ENCODE results near the gene PTPRM. TPM values are rescaled to one million over a fixed set of nuclear protein-coding genes. Genes with fewer than 3 reads are reported as not detected.

Gene PTPRM
- total RNA-seq, 1 experiment from 2014 or later = 100.0 TPM

DNA sequence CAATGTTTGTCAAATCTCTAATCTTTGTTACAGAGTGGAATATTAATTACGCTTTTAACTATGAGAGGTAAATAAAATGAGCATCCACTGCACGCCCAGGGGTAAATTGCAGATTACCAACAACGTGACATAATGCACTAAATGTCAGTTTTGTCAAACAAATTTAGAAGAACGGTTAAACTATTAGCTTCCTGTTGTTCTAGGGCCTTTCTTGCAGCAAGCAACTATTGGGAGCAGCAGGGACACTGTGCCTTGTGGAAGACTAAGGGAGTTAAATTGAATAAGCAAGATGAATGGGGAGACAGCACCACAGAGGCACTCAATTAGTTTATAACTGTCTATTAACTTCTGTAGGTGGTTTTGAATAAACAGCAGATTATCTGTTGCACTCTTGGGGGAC lies 651.1 kb downstream of the PTPRM start:
- H3K4me1 Mint-ChIP-seq (ENCODE audit: low read depth, unreplicated experiment) = no peaks in the 10 kb centered on the region
- TF ChIP-seq, protein P1, sequence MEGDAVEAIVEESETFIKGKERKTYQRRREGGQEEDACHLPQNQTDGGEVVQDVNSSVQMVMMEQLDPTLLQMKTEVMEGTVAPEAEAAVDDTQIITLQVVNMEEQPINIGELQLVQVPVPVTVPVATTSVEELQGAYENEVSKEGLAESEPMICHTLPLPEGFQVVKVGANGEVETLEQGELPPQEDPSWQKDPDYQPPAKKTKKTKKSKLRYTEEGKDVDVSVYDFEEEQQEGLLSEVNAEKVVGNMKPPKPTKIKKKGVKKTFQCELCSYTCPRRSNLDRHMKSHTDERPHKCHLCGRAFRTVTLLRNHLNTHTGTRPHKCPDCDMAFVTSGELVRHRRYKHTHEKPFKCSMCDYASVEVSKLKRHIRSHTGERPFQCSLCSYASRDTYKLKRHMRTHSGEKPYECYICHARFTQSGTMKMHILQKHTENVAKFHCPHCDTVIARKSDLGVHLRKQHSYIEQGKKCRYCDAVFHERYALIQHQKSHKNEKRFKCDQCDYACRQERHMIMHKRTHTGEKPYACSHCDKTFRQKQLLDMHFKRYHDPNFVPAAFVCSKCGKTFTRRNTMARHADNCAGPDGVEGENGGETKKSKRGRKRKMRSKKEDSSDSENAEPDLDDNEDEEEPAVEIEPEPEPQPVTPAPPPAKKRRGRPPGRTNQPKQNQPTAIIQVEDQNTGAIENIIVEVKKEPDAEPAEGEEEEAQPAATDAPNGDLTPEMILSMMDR (IDR thresholded peaks at IDR 0.05; ENCODE audit: insufficient read depth in 1 of 2, low read depth in 1 of 2, low read length in 1 of 2, severe bottlenecking in 1 of 2, unreplicated experiment in 1 of 2) = no peak
- BruUV-seq (replicated peaks) = no TSS peak

DNA sequence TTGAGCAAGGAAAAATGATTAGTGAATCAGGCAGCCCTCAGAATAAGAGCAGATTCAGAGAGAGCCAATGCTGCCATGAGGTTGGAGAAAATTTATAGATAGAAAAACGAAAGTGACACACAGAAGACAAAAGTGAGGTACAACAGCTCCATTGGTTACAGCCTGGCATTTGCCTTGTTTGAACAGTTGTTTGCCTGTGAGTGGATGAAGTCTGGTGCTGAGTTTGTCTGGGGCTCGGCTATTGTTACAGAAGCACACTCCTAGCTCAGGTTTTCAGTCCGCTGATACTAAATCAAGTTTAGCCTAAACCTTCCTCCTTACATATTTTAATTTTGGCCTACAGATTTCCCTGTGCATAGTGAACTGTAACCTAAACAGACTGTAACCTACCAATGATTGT lies 654.3 kb downstream of the PTPRM start:
- no peaks in the 10 kb centered on the region for H3K4me1 ChIP-seq
- no peak overlapping the region for H3K4me3 ChIP-seq (ENCODE audit: low read depth, low read length)
- no peak for DNase-seq
- no TSS peak for BruUV-seq (replicated peaks)
- no peaks in the 10 kb centered on the region; the same call in 1 of the 2 replicates for H3K36me3 ChIP-seq (ENCODE audit: control insufficient read depth, insufficient read depth, low read length)
- Mint-ChIP-seq H3K27me3 (ENCODE audit: insufficient read depth, unreplicated experiment) (no peaks in the 10 kb centered on the region), H3K27ac (ENCODE audit: unreplicated experiment) (no peak overlapping the region), H3K4me3 (ENCODE audit: unreplicated experiment) (no peak overlapping the region), H3K9me3 (ENCODE audit: unreplicated experiment) (no peaks in the 10 kb centered on the region), H3K36me3 (ENCODE audit: insufficient read depth, unreplicated experiment) (peaks cover 18% of the 10 kb centered on the region), H3K4me1 (ENCODE audit: low read depth, unreplicated experiment) (no peaks in the 10 kb centered on the region)
- POLR2A ChIA-PET = no interaction called here
- 0 out of 2 replicates have a peak, but pooled peaks cover 2% of the 10 kb centered on the region for H3K9me3 ChIP-seq
- TF ChIP-seq, protein P1 (IDR thresholded peaks at IDR 0.05; ENCODE audit: insufficient read depth in 1 of 2, low read depth in 1 of 2, low read length in 1 of 2, severe bottlenecking in 1 of 2, unreplicated experiment in 1 of 2) = no peak
- intact Hi-C loops (cut with micrococcal nuclease; ENCODE audit: unreplicated experiment) = no loop called here
- CTCF ChIA-PET = no interaction called here
- no peaks in the 10 kb centered on the region for H3K27me3 ChIP-seq (replicated peaks; ENCODE audit: control insufficient read depth, insufficient read depth, low read length)

More for the DNA sequence above, 651.1 kb downstream of the PTPRM start:
- POLR2A ChIA-PET = no interaction called here
- Histone ChIP-seq H3K36me3 (ENCODE audit: control insufficient read depth, insufficient read depth, low read length) (no peaks in the 10 kb centered on the region; the same call in 1 of the 2 replicates), H3K27me3 (replicated peaks; ENCODE audit: control insufficient read depth, insufficient read depth, low read length) (no peaks in the 10 kb centered on the region), H3K4me1 (no peaks in the 10 kb centered on the region), H3K9me3 (no peaks in the 10 kb centered on the region), H3K4me3 (ENCODE audit: low read depth, low read length) (no peak overlapping the region)
- intact Hi-C loops (cut with micrococcal nuclease; ENCODE audit: unreplicated experiment) = no loop called here
- no peak overlapping the region for H3K4me3 Mint-ChIP-seq (ENCODE audit: unreplicated experiment)
- H3K36me3 Mint-ChIP-seq (ENCODE audit: insufficient read depth, unreplicated experiment) = peaks cover 20% of the 10 kb centered on the region
- no peaks in the 10 kb centered on the region for H3K9me3 Mint-ChIP-seq (ENCODE audit: unreplicated experiment)
- DNase-seq = no peak
- H3K27me3 Mint-ChIP-seq (ENCODE audit: insufficient read depth, unreplicated experiment) = no peaks in the 10 kb centered on the region
- CTCF ChIA-PET = no interaction called here
- H3K27ac Mint-ChIP-seq (ENCODE audit: unreplicated experiment) = no peak overlapping the region

DNA sequence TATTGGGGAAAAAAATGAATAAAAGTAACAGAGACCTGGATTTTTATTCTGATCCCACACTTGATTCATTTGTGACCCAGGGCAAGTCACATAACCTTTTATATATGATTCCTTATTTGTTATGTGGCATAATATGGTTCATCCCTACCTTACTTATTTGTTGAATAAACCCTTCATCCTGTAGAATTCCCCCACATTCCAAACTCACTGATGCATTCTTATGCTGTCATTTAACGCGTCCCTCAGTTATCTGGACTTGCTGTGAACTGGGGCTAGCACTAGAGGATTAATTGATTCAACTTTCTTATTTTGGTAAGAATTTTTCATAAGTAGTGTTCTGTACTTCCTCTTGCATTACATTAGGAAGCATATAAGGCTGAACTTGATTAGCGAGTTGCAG lies 657.5 kb downstream of the PTPRM start:
- H3K36me3 Mint-ChIP-seq (ENCODE audit: insufficient read depth, unreplicated experiment) = peaks cover 32% of the 10 kb centered on the region
- POLR2A ChIA-PET = no interaction called here
- TF ChIP-seq, protein P1 (IDR thresholded peaks at IDR 0.05; ENCODE audit: insufficient read depth in 1 of 2, low read depth in 1 of 2, low read length in 1 of 2, severe bottlenecking in 1 of 2, unreplicated experiment in 1 of 2) = no peak
- no peaks in the 10 kb centered on the region for H3K9me3 Mint-ChIP-seq (ENCODE audit: unreplicated experiment)
- H3K9me3 ChIP-seq = 0 out of 2 replicates have a peak, but pooled peaks cover 4% of the 10 kb centered on the region
- H3K4me3 ChIP-seq (ENCODE audit: low read depth, low read length) = no peak overlapping the region
- no peak overlapping the region for H3K27ac Mint-ChIP-seq (ENCODE audit: unreplicated experiment)
- BruUV-seq (replicated peaks) = no TSS peak
- H3K36me3 ChIP-seq (ENCODE audit: control insufficient read depth, insufficient read depth, low read length) = no peaks in the 10 kb centered on the region; the same call in 1 of the 2 replicates
- CTCF ChIA-PET = no interaction called here
- no peaks in the 10 kb centered on the region for H3K27me3 ChIP-seq (replicated peaks; ENCODE audit: control insufficient read depth, insufficient read depth, low read length)
- intact Hi-C loops (cut with micrococcal nuclease; ENCODE audit: unreplicated experiment) = no loop called here
- H3K4me1 Mint-ChIP-seq (ENCODE audit: low read depth, unreplicated experiment) = no peaks in the 10 kb centered on the region
- DNase-seq = no peak
- no peaks in the 10 kb centered on the region for H3K4me1 ChIP-seq
- no peak overlapping the region for H3K4me3 Mint-ChIP-seq (ENCODE audit: unreplicated experiment)
- no peaks in the 10 kb centered on the region for H3K27me3 Mint-ChIP-seq (ENCODE audit: insufficient read depth, unreplicated experiment)

All from Caco-2 (cell line).